ENCODE data around the gene SF3A2. TPM values are rescaled to one million over a fixed set of nuclear protein-coding genes. Genes with fewer than 3 reads are reported as not detected.
A peak's percentile ranks its signal among the peaks of the same experiment; 100 is the strongest.
"Not testable (repeated sequence)": the region's sequence is repeated elsewhere in the genome, so short reads cannot be mapped to it uniquely, and the experiment has no call there.

The SF3A2 gene
- total RNA-seq, 2 experiments from 2014 or later = 124 to 206 TPM

- Histone ChIP-seq H3K79me2 (ENCODE audit: insufficient read depth, low read depth, low read length) (no peaks in the 10 kb centered on the region), H3K4me2 (ENCODE audit: low read length) (no peak overlapping the region), H3K36me3 (ENCODE audit: insufficient read depth, low read length) (peaks cover 49% of the 10 kb centered on the region), H3K9me2 (ENCODE audit: insufficient read depth, low read length) (no peaks in the 10 kb centered on the region), H4K20me1 (ENCODE audit: insufficient read depth, low read length) (no peaks in the 10 kb centered on the region), H3K4me1 (ENCODE audit: insufficient read depth, low read length, poor library complexity, severe bottlenecking) (no peaks in the 10 kb centered on the region), H3K27ac (ENCODE audit: low read depth, low read length, poor library complexity, severe bottlenecking) (no peak overlapping the region), H2AFZ (ENCODE audit: low read length) (no peak overlapping the region), H3K4me3 (ENCODE audit: low read depth, low read length, poor library complexity, severe bottlenecking) (no peak overlapping the region), H3K9me3 (ENCODE audit: low read length) (no peaks in the 10 kb centered on the region)
- intact Hi-C loops (cut with micrococcal nuclease; ENCODE audit: unreplicated experiment) = no loop called here
- ChIA-PET POLR2A (no interaction called here), CTCF (ENCODE audit: unreplicated experiment) (interaction anchor here (1.0 kb wide), 1 partner anchor 18 kb away, joined by 5 read pairs; no protein-coding TSS in a partner anchor)
- TF ChIP-seq CTCF (conservative IDR thresholded peaks at IDR 0.05; ENCODE audit: low read length) (peak; percentile 51; the same call in 1 of the 2 replicates), EZH2phosphoT487 (IDR thresholded peaks at IDR 0.05; ENCODE audit: borderline replicate concordance, low read depth, low read length) (no peak)
- DNase-seq (ENCODE audit: low spot score) = no peak
- BruUV-seq (replicated peaks) = no TSS peak
These were observed 37.4 kb upstream of the SF3A2 start for GRCh38 chr19:2199215-2199614.

GRCh38 chr19:2199861-2200623 is 36.6 kb upstream of the SF3A2 start:
- no peak overlapping the region for H3K4me2 ChIP-seq (ENCODE audit: low read length)
- no TSS peak for BruUV-seq (replicated peaks)
- no peaks in the 10 kb centered on the region for H3K9me3 ChIP-seq (ENCODE audit: low read length)
- CTCF ChIA-PET (ENCODE audit: unreplicated experiment) = interaction anchor here (1.0 kb wide), 1 partner anchor 19 kb away, joined by 5 read pairs; no protein-coding TSS in a partner anchor
- DNase-seq (ENCODE audit: low spot score) = no peak
- H3K36me3 ChIP-seq (ENCODE audit: insufficient read depth, low read length) = peaks cover 44% of the 10 kb centered on the region
- POLR2A ChIA-PET = no interaction called here
- H3K9me2 ChIP-seq (ENCODE audit: insufficient read depth, low read length) = no peaks in the 10 kb centered on the region
- H3K79me2 ChIP-seq (ENCODE audit: insufficient read depth, low read depth, low read length) = no peaks in the 10 kb centered on the region
- H3K27ac ChIP-seq (ENCODE audit: low read depth, low read length, poor library complexity, severe bottlenecking) = no peak overlapping the region
- no peaks in the 10 kb centered on the region for H4K20me1 ChIP-seq (ENCODE audit: insufficient read depth, low read length)
- intact Hi-C loops (cut with micrococcal nuclease; ENCODE audit: unreplicated experiment) = no loop called here
- no peak for TF ChIP-seq CTCF (conservative IDR thresholded peaks at IDR 0.05; ENCODE audit: low read length)
- TF ChIP-seq EZH2phosphoT487 (IDR thresholded peaks at IDR 0.05; ENCODE audit: borderline replicate concordance, low read depth, low read length) = no peak
- no peak overlapping the region for H2AFZ ChIP-seq (ENCODE audit: low read length)
- no peak overlapping the region for H3K4me3 ChIP-seq (ENCODE audit: low read depth, low read length, poor library complexity, severe bottlenecking)
- H3K4me1 ChIP-seq (ENCODE audit: insufficient read depth, low read length, poor library complexity, severe bottlenecking) = no peaks in the 10 kb centered on the region

GRCh38 chr19:2200624-2201294 is 35.9 kb upstream of the SF3A2 start:
- H3K79me2 ChIP-seq (ENCODE audit: insufficient read depth, low read depth, low read length); H3K9me3 ChIP-seq (ENCODE audit: low read length); POLR2A ChIA-PET; H3K9me2 ChIP-seq (ENCODE audit: insufficient read depth, low read length); intact Hi-C loops (cut with micrococcal nuclease; ENCODE audit: unreplicated experiment); H3K4me1 ChIP-seq (ENCODE audit: insufficient read depth, low read length, poor library complexity, severe bottlenecking); H3K4me3 ChIP-seq (ENCODE audit: low read depth, low read length, poor library complexity, severe bottlenecking); H4K20me1 ChIP-seq (ENCODE audit: insufficient read depth, low read length); H3K27ac ChIP-seq (ENCODE audit: low read depth, low read length, poor library complexity, severe bottlenecking); BruUV-seq (replicated peaks); H2AFZ ChIP-seq (ENCODE audit: low read length); H3K4me2 ChIP-seq (ENCODE audit: low read length); CTCF ChIA-PET (ENCODE audit: unreplicated experiment); DNase-seq (ENCODE audit: low spot score): not testable (repeated sequence)
- H3K36me3 ChIP-seq (ENCODE audit: insufficient read depth, low read length) = peaks cover 40% of the 10 kb centered on the region

Data from OCI-LY7 (cell line).